Neuronal stem cell (in vitro differentiated cells): ENCODE measurements around the gene PDZD4.
A peak's percentile ranks its signal among the peaks of the same experiment; 100 is the strongest.

Experiments used
- DNase-seq: peaks from one replicate; pipeline ENCODE4 v3.0.0-alpha.2; 2013; ENCODE audit warnings: low spot score
- H2AFZ ChIP-seq: one replicate; pipeline ENCODE4 v1.6.1; 2013; ENCODE audit warnings: mild to moderate bottlenecking, low read length, inconsistent platforms
- H2AK5ac ChIP-seq: 2 replicates; pipeline ENCODE4 v1.6.1; 2013; ENCODE audit warnings: low read depth, mild to moderate bottlenecking, inconsistent platforms, low read length, moderate library complexity, mixed read lengths
- H2BK120ac ChIP-seq: 2 replicates; pipeline ENCODE4 v1.6.1; 2013; ENCODE audit warnings: low read depth, mild to moderate bottlenecking, inconsistent platforms, low read length, moderate library complexity, mixed read lengths
- H2BK12ac ChIP-seq: one replicate; pipeline ENCODE4 v1.6.1; 2013; ENCODE audit warnings: low read length, inconsistent platforms
- H2BK15ac ChIP-seq: 2 replicates; pipeline ENCODE4 v1.6.1; 2013; ENCODE audit warnings: mild to moderate bottlenecking, low read length, inconsistent platforms, mixed read lengths
- H2BK5ac ChIP-seq: one replicate; pipeline ENCODE4 v1.6.1; 2013; ENCODE audit warnings: inconsistent platforms, mild to moderate bottlenecking, low read length, moderate library complexity
- H3K14ac ChIP-seq: one replicate; pipeline ENCODE4 v1.6.1; 2013; ENCODE audit warnings: low read length, inconsistent platforms
- H3K18ac ChIP-seq: 2 replicates; pipeline ENCODE4 v1.6.1; 2013; ENCODE audit warnings: low read length, inconsistent platforms
- H3K23ac ChIP-seq: 2 replicates; pipeline ENCODE4 v1.6.1; 2013; ENCODE audit warnings: low read depth, mild to moderate bottlenecking, mixed read lengths, low read length, inconsistent platforms; ENCODE audit not compliant: poor library complexity
- H3K27ac ChIP-seq: replicated peaks from 3 replicates; pipeline ENCODE4 v1.5.1; 2013; ENCODE audit warnings: low read length, inconsistent platforms
- H3K27me3 ChIP-seq, 3 experiments: 2 replicates each; pipeline ENCODE4 v1.6.1; 2013; ENCODE audit warnings: low read length in 3 of 3, mild to moderate bottlenecking in 2 of 3, inconsistent platforms in 1 of 3, low read depth in 1 of 3, mixed read lengths in 1 of 3, moderate library complexity in 1 of 3; ENCODE audit not compliant: control insufficient read depth in 3 of 3, insufficient read depth in 3 of 3
- H3K36me3 ChIP-seq, 2 donors: replicated peaks in 1 of 2; 2 replicates each; pipeline ENCODE4 v1.6.1; 2013; ENCODE audit warnings: low read length in 2 of 2; ENCODE audit not compliant: control insufficient read depth in 2 of 2, insufficient read depth in 2 of 2
- H3K4ac ChIP-seq: 2 replicates; pipeline ENCODE4 v1.6.1; 2013; ENCODE audit warnings: inconsistent platforms, mild to moderate bottlenecking, low read length, moderate library complexity
- H3K4me1 ChIP-seq, 2 donors: 1 replicate in 1 of 2; 2 replicates in 1 of 2; pipeline ENCODE4 v1.6.1; 2013; ENCODE audit warnings: low read length in 2 of 2, low read depth in 1 of 2; ENCODE audit not compliant: control insufficient read depth in 2 of 2, insufficient read depth in 1 of 2
- H3K4me2 ChIP-seq: one replicate; pipeline ENCODE4 v1.6.1; 2013; ENCODE audit warnings: mild to moderate bottlenecking, low read length, inconsistent platforms; ENCODE audit not compliant: insufficient read depth, poor library complexity, severe bottlenecking
- H3K4me3 ChIP-seq, 2 donors: 2 replicates each; pipeline ENCODE4 v1.5.1; 2013; ENCODE audit warnings: low read length in 2 of 2, mild to moderate bottlenecking in 2 of 2, inconsistent platforms in 1 of 2, moderate library complexity in 1 of 2
- H3K79me1 ChIP-seq: one replicate; pipeline ENCODE4 v1.6.1; 2013; ENCODE audit warnings: low read depth, mild to moderate bottlenecking, inconsistent platforms, low read length, moderate library complexity
- H3K9ac ChIP-seq: one replicate; pipeline ENCODE4 v1.6.1; 2013; ENCODE audit warnings: mild to moderate bottlenecking, low read depth, low read length, inconsistent platforms; ENCODE audit not compliant: poor library complexity
- H3K9me3 ChIP-seq, 2 donors: replicated peaks in 1 of 2; 2 replicates each; pipeline versions ENCODE3 to v1.6.1; 2013; ENCODE audit warnings: low read length in 2 of 2, mild to moderate bottlenecking in 2 of 2, inconsistent platforms in 1 of 2, low read depth in 1 of 2, mixed read lengths in 1 of 2, moderate library complexity in 1 of 2; ENCODE audit not compliant: control insufficient read depth in 2 of 2, insufficient read depth in 1 of 2
- H4K8ac ChIP-seq: one replicate; pipeline ENCODE4 v1.6.1; 2013; ENCODE audit warnings: low read depth, mild to moderate bottlenecking, inconsistent platforms, low read length, moderate library complexity
- H4K91ac ChIP-seq: one replicate; pipeline ENCODE4 v1.6.1; 2013; ENCODE audit warnings: low read length, low read depth, mild to moderate bottlenecking, inconsistent platforms; ENCODE audit not compliant: poor library complexity
- WGBS, 2 donors: extraction: QIAGEN DNeasy Blood & Tissue Kit; methylation state at CpG; one replicate each; pipeline ENCODE4 v1.1.7; 2013; ENCODE audit warnings: missing lambda C conversion rate in 2 of 2, mixed read lengths in 1 of 2; ENCODE audit not compliant: insufficient read length in 2 of 2, insufficient replicate concordance in 1 of 2; ENCODE audit errors: extremely low coverage in 2 of 2; 5-methylcytosine and 5-hydroxymethylcytosine counted together

Gene PDZD4

DNA sequence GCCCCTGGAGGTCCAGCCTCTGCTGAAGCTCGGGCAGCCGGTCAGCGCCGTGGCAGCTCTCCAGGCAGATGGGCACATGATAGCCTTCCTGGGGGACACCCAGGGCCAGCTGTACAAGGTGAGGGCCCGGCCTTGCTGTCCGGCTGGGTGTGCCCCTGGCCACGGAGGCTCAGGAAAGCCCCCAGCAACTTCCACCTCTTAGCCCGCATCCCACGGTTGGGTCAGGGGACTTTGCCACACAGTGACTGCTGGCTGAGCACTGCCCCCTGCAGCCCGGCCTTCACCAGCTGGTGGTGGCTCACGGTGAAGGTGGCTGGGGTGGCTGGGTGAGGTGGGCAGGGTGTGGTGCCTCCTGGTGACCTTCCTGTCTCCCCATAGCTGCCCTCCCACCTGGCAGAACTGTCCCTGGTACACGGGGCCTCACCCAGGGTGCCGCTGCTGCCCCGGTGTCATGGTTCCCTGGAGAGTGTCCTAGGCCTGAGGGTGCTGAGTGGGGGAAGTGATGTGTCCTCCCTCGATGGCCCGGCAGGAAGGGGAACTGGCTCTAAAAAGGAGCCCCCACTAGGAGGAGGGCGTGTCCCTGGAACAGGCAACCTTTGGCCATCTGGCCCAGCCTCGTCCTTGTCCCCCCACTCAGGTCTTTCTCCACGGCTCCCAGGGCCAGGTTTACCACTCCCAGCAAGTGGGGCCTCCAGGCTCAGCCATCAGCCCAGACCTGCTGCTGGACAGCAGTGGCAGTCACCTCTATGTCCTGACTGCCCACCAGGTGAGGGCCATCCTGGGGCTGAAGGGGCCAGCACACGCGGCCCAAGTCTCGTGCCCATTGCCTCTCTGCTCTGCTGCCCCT lies 61.8 kb downstream of the PDZD4 start:
- Histone ChIP-seq H3K23ac (no peak overlapping the region), H2BK120ac (no peak overlapping the region), H3K4me2 (no peak overlapping the region), H3K9me3 (no peaks in the 10 kb centered on the region), H4K91ac (no peak overlapping the region), H3K4ac (no peak overlapping the region), H3K4me1 (peaks cover 9 to 17% of the 10 kb centered on the region in 2 donors), H3K9ac (no peak overlapping the region), H2BK5ac (no peak overlapping the region), H3K27me3 (no peaks in the 10 kb centered on the region), H2BK12ac (peak overlapping the region; percentile 73), H2AFZ (no peak overlapping the region), H3K27ac (no peak overlapping the region), H3K4me3 (no peak overlapping the region), H2BK15ac (no peak overlapping the region), H3K36me3 (no peaks in the 10 kb centered on the region), H4K8ac (peak overlapping the region; percentile 1), H3K79me1 (no peaks in the 10 kb centered on the region), H2AK5ac (peak overlapping the region; percentile 46), H3K18ac (no peak overlapping the region), H3K14ac (no peak overlapping the region)
- DNase-seq = no peak
- no CpG with 5 or more reads among the region's 22 CpGs for WGBS, 2 donors

DNA sequence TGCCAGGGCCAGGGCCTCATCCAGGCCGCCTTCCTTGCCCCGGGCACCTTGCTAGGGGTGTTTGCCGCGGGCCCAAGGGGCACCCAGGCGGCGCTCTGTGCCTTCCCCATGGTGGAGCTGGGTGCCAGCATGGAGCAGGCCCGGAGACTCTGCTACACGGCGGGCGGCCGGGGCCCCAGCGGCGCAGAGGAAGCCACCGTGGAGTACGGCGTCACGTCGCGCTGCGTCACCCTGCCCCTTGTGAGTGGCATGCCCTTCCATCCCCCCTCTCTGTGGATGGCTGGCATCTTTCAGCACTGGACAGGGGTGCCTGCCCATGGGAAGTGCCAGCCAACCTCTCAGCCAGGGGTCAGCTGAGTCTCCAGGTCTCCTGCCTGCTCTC lies 62.7 kb downstream of the PDZD4 start:
- no peak overlapping the region for H3K27ac ChIP-seq
- WGBS, 2 donors = no CpG with 5 or more reads among the region's 20 CpGs
- peaks cover 9 to 17% of the 10 kb centered on the region in 2 donors for H3K4me1 ChIP-seq
- H2BK12ac ChIP-seq = peak overlapping the region; percentile 22
- no peak overlapping the region for H2BK5ac ChIP-seq
- H3K4me2 ChIP-seq = no peak overlapping the region
- H2BK15ac ChIP-seq = no peak overlapping the region
- H3K23ac ChIP-seq = no peak overlapping the region
- H3K36me3 ChIP-seq = no peaks in the 10 kb centered on the region
- H3K9ac ChIP-seq = no peak overlapping the region
- H2AFZ ChIP-seq = no peak overlapping the region
- H3K14ac ChIP-seq = no peak overlapping the region
- H3K79me1 ChIP-seq = no peaks in the 10 kb centered on the region
- H2AK5ac ChIP-seq = no peak overlapping the region
- H3K9me3 ChIP-seq = no peaks in the 10 kb centered on the region
- H3K4ac ChIP-seq = no peak overlapping the region
- DNase-seq = no peak
- no peaks in the 10 kb centered on the region for H3K27me3 ChIP-seq
- no peak overlapping the region for H4K91ac ChIP-seq
- no peak overlapping the region for H3K18ac ChIP-seq
- no peak overlapping the region for H3K4me3 ChIP-seq
- no peak overlapping the region for H4K8ac ChIP-seq
- H2BK120ac ChIP-seq = no peak overlapping the region

DNA sequence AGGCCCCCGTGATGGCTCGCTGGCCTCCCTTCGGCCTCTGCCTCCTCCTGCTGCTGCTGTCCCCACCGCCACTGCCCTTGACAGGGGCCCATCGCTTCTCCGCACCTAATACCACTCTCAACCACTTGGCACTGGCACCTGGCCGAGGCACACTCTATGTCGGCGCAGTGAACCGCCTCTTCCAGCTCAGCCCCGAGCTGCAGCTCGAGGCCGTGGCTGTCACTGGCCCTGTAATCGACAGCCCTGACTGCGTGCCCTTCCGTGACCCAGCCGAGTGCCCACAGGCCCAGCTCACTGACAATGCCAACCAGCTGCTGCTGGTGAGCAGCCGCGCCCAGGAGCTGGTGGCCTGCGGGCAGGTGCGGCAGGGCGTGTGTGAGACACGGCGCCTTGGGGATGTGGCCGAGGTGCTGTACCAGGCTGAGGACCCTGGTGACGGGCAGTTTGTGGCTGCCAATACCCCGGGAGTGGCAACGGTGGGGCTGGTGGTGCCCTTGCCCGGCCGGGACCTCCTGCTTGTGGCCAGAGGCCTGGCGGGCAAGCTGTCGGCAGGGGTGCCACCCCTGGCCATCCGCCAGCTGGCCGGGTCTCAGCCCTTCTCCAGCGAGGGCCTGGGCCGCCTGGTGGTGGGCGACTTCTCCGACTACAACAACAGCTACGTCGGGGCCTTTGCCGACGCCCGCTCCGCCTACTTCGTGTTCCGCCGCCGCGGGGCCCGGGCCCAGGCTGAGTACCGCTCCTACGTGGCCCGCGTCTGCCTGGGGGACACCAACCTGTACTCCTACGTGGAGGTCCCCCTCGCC lies 63.3 kb downstream of the PDZD4 start:
- Histone ChIP-seq H3K27ac (no peak overlapping the region), H3K4me2 (no peak overlapping the region), H3K9me3 (no peaks in the 10 kb centered on the region), H2BK12ac (peak overlapping the region; percentile 88), H3K27me3 (no peaks in the 10 kb centered on the region), H2AFZ (peak overlapping the region; percentile 68), H3K14ac (peak overlapping the region; percentile 17), H2BK15ac (no peak overlapping the region), H3K36me3 (no peaks in the 10 kb centered on the region), H3K79me1 (no peaks in the 10 kb centered on the region), H3K9ac (no peak overlapping the region), H2BK5ac (no peak overlapping the region), H3K4me3 (no peak overlapping the region), H3K23ac (no peak overlapping the region), H3K4me1 (peaks cover 9 to 17% of the 10 kb centered on the region in 2 donors), H2AK5ac (peak overlapping the region; percentile 89), H4K91ac (no peak overlapping the region), H3K4ac (no peak overlapping the region), H4K8ac (no peak overlapping the region), H3K18ac (peak overlapping the region; percentile 64), H2BK120ac (no peak overlapping the region)
- no CpG with 5 or more reads among the region's 56 CpGs for WGBS, 2 donors
- DNase-seq = no peak
